Measurements from ENCODE around the gene FOXP4.

FOXP4 gene

GRCh38 chr6:41637194-41638001 is 91.2 kb downstream of the FOXP4 start:
- no peak for TF ChIP-seq CTCF (IDR thresholded peaks at IDR 0.05; ENCODE audit: control extremely low read depth, extremely low read depth, low read depth, missing control alignments)
- ChIA-PET POLR2A (no interaction called here), CTCF (interaction anchor here (1.6 kb wide), 1 partner anchor 12 kb away, joined by 4 read pairs; no protein-coding TSS in a partner anchor)
- DNase-seq (ENCODE audit: extremely low spot score) = no peak

DNA sequence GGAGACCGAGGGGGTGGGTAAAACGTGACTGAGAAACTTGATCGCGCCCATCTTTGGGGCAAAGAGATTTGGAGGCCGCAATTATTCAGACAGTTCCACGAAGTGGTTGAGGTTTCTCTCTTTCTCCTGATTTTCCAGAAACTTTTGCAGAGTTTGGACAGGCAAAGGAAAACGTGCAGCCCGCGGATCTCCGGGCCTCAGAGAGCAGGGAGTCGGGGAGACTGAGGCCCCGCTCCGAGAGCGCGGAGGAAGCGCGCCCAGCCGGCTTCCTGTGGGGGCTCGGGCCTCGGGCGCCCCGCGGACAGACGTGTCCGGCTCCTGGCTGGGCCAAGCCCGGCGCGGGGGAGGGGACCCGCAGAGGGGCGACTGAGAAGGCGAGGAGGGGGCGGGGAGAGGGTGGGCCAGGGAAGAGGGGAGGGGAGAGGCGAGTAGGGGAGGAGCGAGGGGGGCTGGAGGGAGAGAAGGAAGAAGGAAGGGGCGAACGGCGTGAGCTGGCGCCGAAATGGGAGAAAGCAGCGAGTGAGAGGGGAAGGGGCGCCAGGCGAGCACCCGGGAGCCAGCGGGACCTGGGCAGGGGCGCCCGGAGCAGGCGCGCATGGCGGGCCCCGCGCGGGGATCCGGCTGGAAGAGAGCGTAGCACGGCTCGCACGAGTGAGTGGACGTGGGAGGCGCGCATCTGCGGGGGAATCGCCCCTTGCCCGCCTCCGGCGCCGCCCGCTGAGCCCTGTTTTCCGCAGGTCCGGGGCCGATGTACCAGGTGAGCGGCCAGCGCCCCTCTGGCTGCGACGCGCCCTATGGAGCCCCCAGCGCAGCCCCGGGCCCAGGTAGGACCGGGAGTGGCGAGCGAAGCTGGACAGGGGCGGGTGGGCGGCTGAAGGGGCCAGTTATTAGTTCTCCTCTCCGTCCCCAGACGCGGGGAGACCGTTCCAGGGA is 92.1 kb downstream of the FOXP4 start, which contains the start of gene MDFI:
MDFI (plus strand) TSS at position 467 of the 933 bp plus-strand sequence; CDS start at position 749, 282 bp downstream.
- ChIA-PET POLR2A (no interaction called here), CTCF (no interaction called here)
- TF ChIP-seq CTCF (IDR thresholded peaks at IDR 0.05; ENCODE audit: control extremely low read depth, extremely low read depth, low read depth, missing control alignments) = no peak
- DNase-seq (ENCODE audit: extremely low spot score) = no peak

DNA sequence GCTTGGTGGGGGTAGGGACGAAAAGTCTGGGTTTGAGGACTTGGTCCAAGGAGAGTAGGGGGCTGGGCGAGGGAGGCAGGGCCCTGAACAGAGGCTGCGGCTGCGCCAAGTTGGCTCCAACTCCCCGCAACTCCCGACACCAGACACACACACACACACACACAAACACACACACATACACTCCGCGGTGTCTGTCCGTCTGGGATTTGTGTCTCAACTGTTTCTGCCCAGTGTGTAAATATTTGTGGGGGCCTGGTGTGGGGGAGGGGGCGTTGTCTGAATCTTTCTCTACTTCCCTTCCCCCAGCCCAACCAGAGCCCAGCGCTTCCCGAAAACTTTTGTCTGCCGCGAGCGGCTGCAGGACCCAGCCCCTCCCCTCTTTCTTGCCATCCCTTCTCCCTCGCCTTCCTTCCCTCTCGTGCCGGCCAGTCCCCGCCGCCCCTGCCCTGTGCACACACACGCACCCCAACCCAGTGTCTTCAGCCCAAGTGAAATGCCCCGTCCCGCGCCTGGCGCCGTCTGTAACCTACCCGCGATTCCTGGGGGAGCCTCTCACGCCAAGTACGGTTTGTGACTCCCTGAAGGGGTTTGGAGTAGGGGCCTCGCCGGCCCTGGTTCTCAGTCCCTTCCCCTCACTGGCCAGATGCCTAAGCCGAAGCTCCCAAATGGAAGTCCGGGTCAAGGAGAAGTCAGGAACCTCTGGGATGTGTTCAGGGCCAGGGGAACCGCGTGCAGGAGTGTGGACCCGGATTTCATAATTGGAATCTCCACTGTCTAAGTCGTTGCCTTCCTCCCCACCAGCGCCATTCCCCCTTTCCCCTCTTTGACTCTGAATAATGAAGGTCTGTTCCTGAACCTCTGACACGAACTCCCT is 93.0 kb downstream of the FOXP4 start:
- no peak for TF ChIP-seq CTCF (IDR thresholded peaks at IDR 0.05; ENCODE audit: control extremely low read depth, extremely low read depth, low read depth, missing control alignments)
- ChIA-PET CTCF (no interaction called here), POLR2A (no interaction called here)
- no peak for DNase-seq (ENCODE audit: extremely low spot score)

DNA sequence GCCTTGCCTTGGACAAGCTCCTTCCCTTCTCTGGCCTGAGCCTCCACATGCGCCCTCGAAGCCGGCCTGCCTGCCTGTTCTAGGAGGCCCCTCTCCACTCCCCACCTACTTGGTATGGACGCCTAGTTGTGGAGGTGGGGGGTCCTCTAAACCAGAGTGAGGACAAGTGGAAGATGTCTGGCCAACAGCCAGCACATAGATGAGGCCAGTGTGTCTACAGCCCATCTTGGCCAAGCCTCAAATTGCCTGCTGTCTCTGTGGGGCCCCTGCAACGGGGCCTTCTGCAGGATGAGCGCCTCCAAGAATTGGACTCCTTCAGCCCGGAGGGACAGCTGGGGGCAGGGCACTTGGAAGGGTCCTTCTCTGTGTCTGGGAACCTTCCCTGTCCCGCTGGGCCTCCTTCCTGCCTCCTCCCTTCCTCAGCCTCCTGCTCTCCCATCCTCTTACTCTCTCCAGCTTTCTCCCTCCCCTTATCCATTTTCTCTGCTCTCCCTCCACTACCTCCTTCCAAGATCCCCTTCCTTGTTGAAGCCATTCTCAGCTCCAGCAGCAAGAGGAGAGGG is 93.7 kb downstream of the FOXP4 start:
- DNase-seq (ENCODE audit: extremely low spot score) = no peak
- POLR2A ChIA-PET = no interaction called here

DNA sequence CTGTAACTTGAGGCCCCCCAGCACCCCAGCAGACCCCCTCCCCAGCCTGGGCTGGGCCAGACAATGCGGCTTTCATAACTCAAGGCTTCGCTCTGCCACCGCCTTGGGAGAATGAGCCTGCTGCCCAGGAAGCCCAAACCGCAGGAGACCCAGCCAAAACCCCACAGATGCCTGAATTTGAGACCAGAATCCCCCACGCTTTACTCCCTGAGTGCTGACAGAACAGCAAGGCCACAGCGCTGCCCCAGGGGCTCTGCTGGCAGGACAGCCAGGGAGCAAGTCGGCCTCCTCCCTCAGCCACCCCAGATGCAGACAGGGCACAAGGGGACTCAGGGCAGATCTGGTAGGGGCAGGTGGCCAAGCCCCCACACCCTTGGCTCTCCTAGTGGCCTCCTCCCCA is 94.2 kb downstream of the FOXP4 start:
- DNase-seq (ENCODE audit: extremely low spot score) = no peak
- ChIA-PET CTCF (no interaction called here), POLR2A (no interaction called here)
- TF ChIP-seq CTCF (IDR thresholded peaks at IDR 0.05; ENCODE audit: control extremely low read depth, extremely low read depth, low read depth, missing control alignments) = no peak

More for the DNA sequence above, 93.7 kb downstream of the FOXP4 start:
- TF ChIP-seq CTCF (IDR thresholded peaks at IDR 0.05; ENCODE audit: control extremely low read depth, extremely low read depth, low read depth, missing control alignments) = no peak
- CTCF ChIA-PET = no interaction called here
